RPMI8226 (cell line): ENCODE results near the gene HTRA2.
A peak's percentile ranks its signal among the peaks of the same experiment; 100 is the strongest.
"Not testable (repeated sequence)": the region's sequence is repeated elsewhere in the genome, so short reads cannot be mapped to it uniquely, and the experiment has no call there.

Source experiments
- DNase-seq: peaks from one replicate; pipeline ENCODE4 v3.0.0-alpha.2; 2015

The HTRA2 gene

DNA sequence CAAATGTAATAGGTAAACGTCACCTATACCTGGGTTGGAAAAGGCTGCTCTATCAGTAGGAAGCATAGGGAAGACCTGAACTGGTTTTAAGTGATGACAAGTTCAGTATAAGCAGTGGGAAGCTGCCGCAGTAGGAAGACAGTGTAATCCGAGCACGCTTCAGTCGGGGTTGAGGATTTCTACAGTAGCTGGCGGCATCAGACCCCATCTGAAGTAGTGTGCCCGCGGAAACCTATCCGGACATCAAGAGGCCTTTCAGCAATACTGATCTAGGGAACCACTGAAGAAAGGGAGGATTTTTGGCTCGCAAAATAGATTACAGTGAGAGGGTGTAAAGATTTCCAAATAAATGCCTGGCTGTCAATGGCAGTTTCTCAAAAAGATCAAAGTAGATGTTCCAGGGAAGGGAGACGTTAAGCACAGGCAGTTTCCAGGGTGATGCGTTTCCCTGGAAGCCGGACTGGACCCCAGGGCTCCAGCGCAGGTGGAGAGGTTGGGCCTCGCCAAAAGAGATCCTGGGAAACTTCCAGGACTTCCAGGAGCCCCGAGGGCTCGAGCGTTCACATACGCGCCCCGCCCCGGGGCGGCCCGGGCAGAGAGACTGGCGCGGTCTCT is 18.7 kb downstream of the HTRA2 start:
- no peak for DNase-seq

DNA sequence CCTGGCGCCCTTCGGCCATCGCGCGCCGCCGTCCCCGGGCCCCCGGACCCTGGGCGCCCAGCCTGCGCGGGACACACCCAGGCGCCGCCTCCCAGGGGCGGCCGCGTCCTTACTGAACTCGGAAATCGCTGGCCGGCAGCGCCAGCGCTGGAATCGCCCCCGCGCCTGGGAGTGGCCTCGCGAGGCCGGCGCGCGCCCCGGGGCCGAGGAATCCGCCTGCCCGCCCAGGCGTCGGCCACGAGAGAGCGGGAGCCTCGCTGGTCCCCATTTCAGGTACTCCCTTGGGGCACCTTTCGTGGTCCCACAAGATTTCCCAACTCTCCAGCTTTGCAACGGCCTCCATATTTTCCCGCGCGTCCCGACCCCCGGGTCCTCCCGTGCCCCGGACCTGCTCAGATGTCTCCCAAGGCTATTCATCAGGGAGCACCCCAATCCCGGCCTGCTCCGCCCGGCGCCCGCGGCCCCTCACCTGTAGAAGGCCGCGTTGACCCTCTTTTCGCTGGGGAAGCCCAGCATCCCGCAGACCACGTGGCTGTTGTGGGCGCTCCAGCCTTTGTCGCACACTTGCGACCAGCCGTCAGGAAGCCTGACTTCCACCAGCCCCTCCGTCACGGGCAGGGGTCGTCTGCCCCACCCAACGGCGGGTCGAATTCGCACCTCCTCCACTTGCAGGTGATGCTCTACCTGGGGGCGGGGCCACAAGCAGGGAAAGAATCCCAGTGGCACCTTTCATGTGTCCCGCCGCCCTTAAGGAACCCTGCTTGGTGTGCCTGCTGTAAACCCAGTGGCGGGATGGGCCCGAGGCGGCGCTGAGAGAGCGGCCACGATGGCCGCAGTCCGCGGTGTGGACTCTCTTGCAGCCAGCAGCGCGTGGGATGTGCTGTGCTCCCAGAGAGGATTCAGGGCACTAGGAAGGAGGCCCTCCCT is 19.4 kb downstream of the HTRA2 start:
- peak; percentile 58 for DNase-seq

DNA sequence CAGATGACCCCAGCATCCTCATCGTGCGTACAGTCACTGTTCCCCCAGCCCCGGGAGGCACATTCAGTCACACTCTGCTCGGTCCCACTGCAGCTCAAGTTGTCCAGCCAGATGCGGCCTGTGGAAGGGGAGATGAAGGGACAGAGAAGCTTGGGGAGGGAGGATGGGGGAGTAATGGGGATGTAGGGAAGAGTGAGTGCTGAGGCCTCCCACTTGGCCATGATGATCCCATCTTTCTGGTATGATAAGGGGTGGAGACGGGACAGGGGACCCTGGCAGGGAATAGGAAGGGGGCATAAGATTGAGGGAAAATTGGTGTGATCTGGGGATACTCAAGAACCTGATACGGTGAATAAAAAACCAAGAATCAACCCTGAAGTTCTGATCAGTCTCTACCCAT is 20.5 kb downstream of the HTRA2 start:
- DNase-seq: no peak

DNA sequence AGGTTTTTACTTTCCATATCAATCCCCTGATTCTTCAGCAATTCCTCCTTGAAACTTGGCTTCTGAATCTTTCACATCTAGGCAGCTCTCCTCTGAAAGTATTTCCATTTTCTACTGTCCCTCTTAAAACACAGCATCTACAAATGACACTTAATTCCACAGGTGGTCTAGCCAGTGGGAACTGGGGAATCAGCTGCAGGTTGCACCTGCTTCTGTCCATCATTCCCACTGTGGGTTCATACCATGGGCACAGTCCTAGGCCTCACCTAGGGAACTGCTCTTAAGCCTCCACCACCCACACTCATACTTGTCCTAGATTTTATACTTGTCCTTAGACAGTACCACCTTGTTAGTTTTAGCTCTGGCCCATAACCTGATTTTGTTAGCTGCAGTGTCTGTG is 21.8 kb downstream of the HTRA2 start:
- no peak for DNase-seq

DNA sequence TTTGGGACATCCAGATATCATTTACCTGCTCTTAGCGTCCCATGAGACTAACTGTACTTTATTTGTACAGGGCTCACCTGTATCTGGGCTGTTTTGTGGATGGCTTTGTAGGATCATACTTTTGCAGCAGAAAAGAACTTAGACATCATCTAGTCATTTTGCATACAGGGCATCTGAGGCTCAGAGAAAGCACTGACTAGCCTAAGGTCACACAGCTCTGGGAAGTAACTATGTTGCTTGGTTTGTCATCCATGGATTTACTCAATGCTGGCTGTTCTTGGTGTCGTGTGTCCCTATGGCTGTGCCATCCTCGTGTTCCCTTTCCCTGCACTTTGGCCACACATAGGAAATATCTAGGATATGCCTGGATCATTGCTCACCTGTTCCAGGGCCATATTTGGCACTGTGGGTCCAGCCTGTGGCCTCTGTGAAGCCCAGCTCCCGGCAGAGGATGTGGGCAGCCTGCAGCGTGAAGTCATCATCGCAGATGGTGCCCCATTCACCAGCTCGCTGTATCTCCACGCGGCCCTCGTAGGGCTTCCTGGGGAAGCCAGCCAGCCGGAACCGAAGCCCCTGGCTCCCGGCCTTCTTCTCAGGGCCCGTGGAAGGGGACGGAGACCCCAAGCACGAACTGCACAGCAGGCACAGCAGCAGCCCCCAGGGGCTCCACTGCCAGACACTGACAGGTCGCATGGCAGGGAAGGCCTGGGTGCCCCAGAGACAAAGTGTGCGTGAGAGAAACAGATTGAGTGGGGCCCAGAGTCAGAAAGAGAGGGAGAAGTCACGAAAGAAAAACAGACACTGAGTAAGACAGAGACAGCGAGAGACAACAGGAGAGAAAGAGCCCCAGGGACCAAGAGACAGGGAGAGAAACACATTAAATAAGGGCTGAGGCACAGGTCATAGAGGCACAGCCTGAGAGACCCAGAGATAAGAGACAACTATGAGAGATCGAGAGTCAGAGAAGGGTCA is 22.5 kb downstream of the HTRA2 start:
- DNase-seq: no peak

DNA sequence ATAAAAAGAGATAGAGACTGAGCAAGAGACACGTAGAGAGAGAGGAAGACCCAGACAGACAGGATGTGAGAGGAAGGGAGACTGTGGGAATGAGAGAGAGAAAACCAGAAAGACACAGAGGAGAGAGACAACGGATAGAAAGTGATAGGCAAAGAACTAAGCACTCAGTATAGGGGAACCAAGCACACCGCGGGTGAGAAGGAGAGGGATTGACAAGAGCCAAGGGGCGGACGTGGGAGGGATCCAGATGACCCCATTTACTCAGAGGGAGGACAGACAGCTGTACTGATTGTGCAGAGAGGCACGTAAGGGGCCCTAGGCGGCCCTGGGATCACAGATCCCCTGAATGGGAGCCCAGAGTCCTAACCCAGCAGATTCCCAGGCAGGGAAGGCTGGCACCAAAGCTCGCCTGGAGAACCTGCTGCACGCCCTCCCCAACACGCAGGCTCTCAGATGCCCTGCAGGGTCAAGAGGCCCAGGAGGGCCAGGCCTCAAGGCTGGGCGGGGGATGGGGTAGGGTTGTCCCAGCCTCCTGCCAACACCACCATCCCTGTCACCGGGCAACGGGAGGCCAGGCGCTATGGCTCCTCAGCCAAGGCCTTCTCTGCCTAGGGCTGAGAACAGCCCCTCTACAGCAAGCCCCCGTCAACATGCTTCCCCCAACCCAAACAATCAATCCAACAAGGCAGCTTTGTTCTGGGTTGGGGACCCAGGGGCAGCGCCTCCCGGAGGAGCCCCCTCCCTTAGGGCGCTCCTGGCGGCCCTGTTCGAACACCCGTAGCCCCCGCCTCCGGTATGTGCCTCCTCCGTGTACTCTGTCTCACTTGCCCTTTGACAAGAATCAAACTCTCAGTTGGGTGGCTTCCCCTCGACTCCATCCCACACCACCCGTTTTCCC is 23.4 kb downstream of the HTRA2 start:
- DNase-seq: peak; percentile 35

DNA sequence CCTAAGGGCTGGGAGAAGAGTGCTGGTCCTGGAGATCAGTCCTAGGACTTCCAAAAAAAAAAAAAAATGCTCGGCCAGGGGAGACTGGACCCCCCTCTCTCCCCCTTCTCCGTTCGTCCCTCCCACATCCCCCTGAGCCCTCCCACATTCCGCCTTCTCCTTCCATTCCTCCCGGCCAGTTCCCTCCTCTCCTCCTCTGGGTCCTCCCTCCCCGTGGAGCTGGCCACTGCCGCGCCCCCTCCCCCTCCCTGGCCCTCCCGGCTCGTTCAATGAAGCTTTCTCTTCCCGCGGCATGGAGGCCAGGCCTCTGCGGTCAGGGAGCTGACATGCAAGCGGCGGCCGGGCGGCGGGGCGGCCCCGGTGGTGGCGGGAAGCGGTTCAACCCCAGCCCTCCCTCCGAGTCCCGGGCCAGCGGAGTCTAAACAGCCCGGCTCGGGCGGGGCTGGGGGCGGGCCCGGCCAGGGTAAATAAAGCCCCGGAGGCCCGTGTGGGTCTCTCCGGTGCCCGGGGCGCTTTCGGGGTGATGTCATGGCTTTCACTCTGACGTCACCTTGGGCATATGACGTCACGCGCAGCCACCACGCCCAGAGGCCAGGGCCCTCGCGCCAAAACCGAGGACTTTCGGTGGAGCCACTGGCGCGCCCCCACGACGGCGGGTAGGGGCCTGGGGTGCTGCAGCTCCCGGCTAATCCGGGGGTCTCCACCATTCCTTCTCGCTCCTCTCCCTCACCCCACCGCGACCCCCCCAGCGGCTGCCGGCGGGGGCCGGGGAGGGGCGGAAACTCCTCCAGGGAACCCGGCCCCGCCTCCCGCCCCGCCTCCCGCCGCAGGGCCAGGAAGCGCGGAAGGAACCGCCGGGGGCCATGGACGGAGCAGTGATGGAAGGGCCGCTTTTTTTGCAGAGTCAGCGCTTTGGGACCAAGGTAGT is 24.4 kb downstream of the HTRA2 start, which contains the start of the genes DOK1 and LOXL3:
Gene DOK1 (plus strand): TSS at position 829 of the 928 bp plus-strand sequence. CDS start 35 bp downstream, at position 864.
Gene LOXL3 (minus strand): TSS at position 51 of the 928 bp plus-strand sequence. CDS start 1,308 bp downstream, outside the sequence.
- DNase-seq: peak; percentile 89

DNA sequence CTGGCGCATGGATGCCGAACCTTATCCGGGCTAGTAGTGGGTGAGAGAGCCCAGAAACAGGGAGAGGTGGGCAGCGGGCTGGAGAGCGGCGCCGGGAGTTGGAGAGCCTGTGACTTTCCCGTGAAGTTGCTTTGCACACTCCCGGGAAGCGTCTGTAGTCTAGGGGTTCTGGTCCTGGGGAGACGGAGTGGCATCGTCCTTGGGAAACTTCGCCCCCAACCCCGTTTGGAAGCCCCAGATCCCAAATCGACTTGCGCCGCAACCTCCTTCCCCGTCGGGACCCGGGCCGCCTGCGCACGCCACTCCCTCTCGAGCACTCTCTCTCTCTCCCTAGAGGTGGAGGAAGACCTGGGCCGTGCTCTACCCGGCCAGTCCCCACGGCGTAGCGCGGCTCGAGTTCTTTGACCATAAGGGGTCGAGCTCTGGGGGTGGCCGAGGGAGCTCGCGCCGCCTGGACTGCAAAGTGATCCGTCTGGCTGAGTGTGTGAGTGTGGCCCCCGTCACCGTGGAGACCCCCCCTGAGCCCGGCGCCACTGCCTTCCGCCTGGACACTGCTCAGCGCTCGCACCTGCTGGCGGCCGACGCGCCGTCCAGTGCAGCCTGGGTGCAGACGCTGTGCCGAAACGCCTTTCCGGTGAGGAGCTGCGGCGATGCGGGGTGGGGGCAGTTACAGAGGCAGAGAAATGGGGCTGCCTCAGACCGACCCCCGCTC is 25.2 kb downstream of the HTRA2 start:
- DNase-seq: peak; percentile 60

DNA sequence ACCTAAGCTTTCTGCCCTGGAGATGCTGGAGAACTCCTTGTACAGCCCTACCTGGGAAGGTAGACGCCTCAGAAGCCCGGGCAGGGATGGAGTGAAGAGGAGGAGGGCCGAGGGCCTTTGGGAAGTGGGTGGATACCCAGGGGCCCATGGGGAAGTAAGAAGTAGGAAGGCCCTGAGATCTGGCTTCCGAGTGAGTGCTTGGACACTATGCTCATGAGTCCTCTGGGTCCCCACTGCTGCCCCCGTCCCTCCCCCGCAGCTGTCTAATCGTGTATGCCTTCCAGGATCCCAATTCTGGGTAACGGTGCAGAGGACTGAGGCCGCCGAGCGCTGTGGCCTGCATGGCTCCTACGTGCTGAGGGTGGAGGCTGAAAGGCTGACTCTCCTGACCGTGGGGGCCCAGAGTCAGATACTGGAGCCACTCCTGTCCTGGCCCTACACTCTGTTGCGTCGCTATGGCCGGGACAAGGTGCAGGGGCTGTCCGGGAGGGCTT is 25.9 kb downstream of the HTRA2 start:
- DNase-seq: no peak

DNA sequence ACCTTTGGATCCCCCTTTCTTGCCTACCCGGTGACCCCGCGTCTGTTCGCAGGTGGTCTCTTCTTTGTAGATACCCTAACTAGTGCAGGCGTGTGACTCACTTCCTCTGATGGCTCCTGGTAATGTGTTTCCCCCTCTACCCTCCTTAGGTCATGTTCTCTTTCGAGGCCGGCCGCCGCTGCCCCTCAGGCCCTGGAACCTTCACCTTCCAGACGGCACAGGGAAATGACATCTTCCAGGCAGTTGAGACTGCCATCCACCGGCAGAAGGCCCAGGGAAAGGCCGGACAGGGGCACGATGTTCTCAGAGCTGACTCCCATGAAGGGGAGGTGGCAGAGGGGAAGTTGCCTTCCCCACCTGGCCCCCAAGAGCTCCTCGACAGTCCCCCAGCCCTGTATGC is 26.4 kb downstream of the HTRA2 start:
- DNase-seq: no peak

DNA sequence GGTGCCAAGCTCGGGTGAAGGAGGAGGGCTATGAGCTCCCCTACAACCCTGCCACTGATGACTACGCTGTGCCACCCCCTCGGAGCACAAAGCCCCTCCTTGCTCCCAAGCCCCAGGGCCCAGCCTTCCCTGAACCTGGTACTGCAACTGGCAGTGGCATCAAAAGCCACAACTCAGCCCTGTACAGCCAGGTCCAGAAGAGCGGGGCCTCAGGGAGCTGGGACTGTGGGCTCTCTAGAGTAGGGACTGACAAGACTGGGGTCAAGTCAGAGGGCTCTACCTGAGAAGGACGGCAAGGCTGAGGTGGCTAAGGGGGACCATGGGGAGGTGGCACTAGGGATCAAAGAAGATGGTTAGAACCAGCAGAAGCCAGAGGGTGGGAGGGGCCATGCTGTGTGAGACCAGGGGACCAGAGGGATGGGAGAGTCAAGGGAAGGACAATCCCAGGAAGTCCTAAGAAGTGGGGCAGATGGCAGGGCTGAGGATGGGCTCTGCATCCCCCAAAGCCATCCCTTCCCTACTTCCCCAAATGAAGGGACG is 27.2 kb downstream of the HTRA2 start:
- DNase-seq: no peak

DNA sequence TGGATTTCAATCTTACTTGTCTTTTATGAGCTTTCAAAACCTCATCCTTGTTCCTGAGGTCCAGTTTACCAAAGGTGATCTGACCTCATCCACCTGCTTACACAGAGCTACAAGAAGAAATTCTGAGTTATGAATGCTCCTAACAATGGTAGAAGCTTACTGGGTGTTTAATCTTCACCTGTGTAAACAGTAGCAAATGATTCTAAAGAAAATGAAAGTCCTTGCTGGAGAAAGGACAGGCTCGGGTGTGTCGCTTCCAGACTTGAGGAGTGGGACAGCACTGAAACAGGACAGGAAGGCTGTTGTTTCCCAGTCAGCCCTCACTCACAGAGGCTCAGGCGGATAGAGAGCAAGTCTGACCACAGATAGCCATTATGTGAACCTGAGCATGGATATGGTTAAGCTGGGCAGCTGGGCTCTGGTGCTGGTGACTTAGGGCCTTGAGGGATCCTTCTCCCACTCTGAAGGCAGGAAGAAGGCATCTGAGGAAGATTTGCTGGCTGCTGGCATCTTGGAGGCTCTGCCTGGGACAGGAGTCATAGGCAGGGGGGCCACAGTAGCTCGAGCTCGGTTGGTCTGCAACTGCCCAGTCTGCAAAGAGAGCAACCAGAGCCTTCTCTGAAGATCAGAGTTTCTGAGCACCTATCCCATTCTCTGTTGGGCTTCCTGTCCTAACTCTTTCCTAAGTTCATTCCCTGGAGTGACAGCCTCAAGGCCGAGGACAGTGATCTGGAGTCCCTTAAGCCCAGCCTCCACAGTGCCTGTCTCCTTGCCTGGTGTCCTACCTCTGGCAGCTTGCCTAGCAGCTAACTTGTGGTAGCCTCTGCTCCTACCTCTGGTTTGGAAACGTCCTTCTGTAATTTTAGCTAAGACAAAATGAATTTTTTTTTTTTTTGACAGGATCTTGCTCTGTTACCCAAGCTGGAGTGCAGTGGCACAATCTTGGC is 28.8 kb downstream of the HTRA2 start:
- DNase-seq: peak; percentile 29

DNA sequence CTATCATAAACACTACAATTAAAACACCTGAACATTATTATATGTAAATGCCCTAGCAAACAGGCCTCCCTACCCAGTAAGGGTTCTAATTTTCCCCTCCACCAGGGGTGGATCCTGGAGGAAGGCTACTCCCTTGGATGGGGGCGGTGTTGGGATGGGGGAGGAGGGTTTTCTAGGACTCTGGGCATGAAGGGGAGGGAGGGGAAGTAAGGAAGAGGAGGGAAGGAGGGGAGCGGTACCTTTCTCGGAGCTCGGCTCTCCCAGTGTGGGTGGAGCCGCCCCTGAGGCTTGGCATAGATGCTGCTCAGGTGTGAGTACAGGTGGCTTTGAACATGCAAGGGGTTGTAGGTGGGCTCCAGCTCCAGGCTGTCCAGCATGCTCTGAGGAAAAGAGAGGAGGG is 30.2 kb downstream of the HTRA2 start:
- DNase-seq: no peak

DNA sequence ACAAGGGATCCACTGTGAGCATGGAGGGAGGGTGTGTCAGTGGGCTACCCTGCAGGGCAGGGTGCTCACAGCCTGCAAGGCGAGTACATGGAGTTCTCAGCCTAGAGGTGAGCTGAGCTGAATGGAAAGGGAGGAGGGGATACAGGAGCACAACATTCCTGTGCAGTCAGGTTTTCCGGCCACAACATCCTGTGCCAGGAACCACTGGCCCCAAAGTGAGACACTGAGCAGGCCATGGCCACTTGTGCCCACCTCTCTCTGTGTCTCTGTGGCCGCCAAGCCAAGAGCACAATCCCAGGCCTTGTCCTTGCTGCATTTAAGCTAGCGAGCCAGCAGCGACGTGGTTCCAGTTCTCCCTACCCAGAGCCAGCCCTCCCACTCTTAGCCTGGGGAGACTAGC is 30.9 kb downstream of the HTRA2 start:
- no peak for DNase-seq

DNA sequence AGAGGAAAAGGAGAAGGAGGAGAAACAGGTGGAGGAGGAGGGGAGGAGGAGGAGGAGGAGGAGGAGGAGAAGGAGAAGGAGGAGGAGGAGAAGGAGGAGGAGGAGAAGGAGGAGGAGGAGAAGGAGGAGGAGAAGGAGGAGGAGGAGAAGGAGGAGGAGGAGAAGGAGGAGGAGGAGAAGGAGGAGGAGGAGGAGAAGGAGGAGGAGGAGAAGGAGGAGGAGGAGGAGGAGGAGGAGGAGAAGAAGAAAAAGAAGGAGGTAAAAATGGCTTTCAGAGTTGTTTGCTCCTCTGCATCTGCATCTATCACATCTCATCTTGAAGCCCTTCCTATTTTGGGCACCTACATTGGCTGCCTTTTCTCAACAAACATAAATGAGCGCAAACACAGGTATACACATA is 31.3 kb downstream of the HTRA2 start:
- not testable (repeated sequence) for DNase-seq

DNA sequence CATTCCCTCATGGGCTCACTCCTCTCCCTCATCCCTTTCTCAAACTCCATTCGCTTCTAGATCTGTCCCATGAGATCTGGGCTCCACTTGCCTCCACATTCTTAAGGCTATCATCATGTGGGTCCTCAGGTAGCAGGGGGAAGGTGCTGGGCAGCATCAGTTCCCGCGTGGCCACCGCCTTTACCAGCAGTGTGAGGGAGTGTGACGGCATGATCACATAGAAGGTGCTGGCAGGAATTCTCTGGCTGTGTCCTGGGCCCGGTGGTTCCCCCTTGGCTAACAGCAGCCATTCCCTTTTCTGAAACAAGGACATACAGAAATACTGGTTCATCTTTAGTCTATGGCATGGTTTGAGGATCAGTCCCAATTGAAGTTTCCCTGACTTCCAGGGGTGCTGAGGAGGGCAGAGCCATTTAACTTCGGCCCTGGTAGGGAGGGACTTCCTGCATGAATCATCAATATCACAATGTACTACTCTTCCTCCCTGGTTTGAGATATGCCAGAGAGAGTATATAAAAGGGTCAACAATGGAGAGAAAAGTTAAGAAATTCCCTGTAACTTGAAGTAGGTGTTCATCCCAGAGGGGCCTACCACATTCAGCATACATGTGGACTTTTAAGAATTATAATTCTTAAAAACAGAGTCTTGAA is 32.5 kb downstream of the HTRA2 start:
- no peak for DNase-seq

DNA sequence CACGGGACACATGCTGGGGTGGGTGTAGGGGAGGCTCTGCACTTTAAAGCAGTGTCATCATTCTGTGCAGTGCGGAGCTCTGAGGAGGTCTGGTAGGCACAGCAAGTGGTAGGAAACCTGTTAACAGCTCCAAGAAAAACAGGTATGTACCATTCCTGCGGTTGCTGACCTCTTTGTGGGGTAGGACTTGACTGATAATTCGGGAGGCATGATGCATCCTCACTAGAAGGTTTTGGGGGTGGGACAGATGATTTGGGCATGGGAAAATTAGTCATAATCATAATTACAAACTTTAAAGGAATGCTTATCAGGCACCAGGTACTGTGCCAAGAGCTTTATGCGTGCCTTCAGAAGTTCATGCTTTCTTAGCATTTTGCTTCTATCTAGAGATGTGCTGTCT is 34.5 kb downstream of the HTRA2 start:
- no peak for DNase-seq
